22Rv1 (cell line): Measurements from ENCODE around the gene PALLD.

Experiments
- H3K27ac ChIP-seq: fragments of 450-650 bp; 2 replicates; pipeline ENCODE4 v1.5.1; 2017
- CTCF ChIP-seq: fragments of 450-650 bp; IDR thresholded peaks from 2 replicates; pipeline ENCODE4 v1.5.1; 2017; ENCODE audit warnings: mild to moderate bottlenecking
- ZFX ChIP-seq: fragments of 450-650 bp; IDR thresholded peaks from 2 replicates; pipeline ENCODE4 v1.6.1; 2017; ENCODE audit warnings: antibody characterized with exemption, borderline replicate concordance

The PALLD gene

GRCh38 chr4:168550064-168550766, 53.4 kb downstream of the PALLD start:
- no peak for TF ChIP-seq ZFX
- H3K27ac ChIP-seq = no peak overlapping the region

DNA sequence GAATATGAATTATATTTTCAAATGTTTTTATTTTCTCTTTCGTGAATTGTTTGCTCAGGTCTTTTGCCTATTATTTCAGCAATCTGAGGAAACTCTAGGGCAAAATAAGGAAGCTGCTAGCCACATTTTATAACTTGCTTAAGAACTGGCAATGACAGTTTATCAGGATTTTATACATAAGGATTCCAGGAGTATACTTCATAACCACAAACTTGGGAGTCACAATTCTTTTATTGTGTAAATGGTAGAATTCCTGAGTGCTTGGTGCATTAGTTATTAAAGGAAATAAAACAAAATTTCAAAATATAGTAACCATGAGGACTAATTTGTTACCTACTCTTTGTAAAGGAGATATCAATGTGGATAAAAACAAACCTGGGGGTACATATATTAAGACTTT, 54.4 kb downstream of the PALLD start:
- TF ChIP-seq ZFX = no peak
- TF ChIP-seq CTCF = no peak
- H3K27ac ChIP-seq = no peak overlapping the region

DNA sequence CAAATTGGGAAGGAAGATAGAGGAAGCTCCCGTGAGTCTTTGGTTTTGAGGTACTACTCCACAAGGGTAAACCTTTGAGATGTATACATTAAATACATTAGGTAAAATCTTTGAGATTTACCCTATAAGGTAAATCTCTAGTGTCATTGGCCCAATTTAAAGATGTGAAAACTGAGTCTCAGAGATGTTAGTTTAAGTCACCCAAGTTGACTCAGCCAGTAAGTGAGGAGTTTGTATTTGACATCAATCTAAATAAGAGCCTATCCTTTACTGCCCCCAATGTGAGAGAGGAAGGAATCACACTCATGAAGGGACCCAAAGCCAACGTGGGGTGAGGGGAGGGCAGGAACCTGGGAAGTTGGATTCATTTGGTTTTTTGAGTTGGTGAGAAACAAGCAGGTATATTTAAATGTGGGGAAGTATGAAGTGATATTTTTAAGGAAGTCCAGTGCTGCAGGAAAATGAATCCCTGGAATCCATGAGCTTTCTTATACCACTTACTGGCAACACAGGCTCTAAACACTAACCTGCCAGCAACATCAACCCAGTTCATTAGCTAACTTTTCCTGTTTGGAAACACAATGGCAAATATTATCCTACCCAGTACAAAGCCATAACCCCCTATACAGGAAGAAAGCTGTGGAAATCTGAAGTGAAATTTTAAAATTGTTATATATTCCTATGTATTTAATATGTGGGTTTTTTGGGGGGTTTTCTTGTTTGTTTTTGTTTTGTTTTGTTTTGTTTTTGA, 55.3 kb downstream of the PALLD start:
- no peak for TF ChIP-seq ZFX
- TF ChIP-seq CTCF = no peak
- no peak overlapping the region for H3K27ac ChIP-seq

DNA sequence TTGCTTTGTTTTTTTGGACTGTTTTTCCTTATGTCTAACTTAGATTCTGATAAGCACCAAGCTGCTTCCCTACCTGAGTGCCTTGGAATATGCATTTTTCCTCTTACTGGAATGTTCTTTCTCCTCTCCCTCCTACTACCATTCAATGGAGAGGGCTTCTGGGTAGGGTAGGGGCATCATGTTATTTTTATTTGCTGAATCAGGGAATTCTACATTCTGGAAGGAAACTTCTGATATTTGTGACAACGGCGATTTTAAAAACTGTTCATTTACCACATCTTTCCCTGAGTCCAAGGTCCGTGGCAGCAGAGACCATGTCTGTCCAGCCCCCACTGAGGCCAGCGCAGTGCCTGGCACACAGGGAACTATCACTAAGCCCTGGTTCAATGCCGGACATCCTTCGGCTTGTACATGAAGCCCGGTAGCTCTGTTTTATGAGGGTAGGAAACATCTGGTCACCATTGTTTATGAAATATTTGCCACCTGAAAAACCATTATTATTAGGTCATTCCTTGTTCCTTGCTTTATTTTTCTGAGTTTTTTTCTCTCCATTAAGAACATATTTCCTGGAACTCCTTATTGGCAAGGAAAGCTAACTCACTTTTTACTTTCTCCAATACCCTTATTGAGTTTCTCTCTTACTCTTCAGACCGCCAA, 57.0 kb downstream of the PALLD start:
- no peak overlapping the region for H3K27ac ChIP-seq
- TF ChIP-seq ZFX = no peak
- TF ChIP-seq CTCF = no peak

DNA sequence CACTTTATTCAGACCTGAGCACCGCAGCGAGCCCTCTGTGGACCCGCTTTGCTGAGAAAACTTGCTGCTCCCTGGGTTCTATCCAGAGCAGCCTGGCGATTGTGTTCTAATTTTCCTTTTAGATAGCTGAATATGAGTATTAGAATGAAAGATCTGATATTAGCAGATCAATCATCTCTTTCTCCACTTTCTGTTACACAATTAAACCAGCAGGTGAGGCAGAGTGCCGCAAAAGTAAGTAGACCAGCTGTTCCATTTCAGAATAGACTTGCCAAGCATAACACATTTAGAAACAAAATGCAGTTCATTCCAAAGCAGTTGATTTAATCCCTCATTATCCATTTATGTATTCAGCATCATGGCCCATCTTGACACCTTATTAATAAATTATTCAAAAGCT, 58.6 kb downstream of the PALLD start:
- TF ChIP-seq CTCF (no peak), ZFX (no peak)
- no peak overlapping the region for H3K27ac ChIP-seq

DNA sequence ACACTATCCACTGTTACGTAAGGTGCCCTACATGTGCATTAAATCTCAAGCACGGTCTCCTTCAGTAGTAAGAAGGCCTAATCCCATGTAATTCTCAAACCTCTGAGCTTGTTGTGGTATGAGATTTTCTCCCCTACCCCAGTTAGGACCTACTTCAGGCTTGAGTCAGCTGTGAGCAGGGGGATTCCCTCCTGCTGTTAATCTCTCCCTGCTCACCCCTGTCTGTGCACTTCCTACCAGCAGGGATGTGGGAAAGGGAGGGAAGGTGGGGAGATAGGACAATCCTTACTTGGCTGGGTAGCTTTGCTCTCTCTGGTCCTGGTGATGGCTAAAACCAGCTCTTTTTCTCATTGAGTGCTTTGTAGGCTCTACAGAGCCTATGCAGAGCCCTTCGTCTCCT, 60.8 kb downstream of the PALLD start:
- TF ChIP-seq CTCF (no peak), ZFX (no peak)
- H3K27ac ChIP-seq = no peak overlapping the region

- H3K27ac ChIP-seq = no peak overlapping the region
Measured at GRCh38 chr4:168558599-168558998, 61.7 kb downstream of the PALLD start.

More at GRCh38 chr4:168558599-168558998, 61.7 kb downstream of the PALLD start:
- TF ChIP-seq CTCF (no peak), ZFX (no peak)
